B cell (primary cell): ENCODE data around the gene MRPL24. TPM values are rescaled to one million over a fixed set of nuclear protein-coding genes. Genes with fewer than 3 reads are reported as not detected.

Source experiments
- ATAC-seq: fragments of 200-7000 bp; cut with Tn5 transposase; one replicate; pipeline ENCODE4 v1.10.0; 2021; ENCODE audit warnings: low read depth, mild to moderate bottlenecking, moderate number of reproducible peaks, moderate library complexity
- CTCF ChIA-PET: fragments of 350-600 bp; sonication (Branson Sonifier 250); formaldehyde crosslinking; loops from one replicate; lab custom pipeline; 2021; ENCODE audit warnings: antibody characterized with exemption, inconsistent platforms; lab: Charles Lee
- POLR2A ChIA-PET: fragments of 350-600 bp; sonication (Branson Sonifier 250); formaldehyde crosslinking; loops from one replicate; lab custom pipeline; 2021; ENCODE audit warnings: antibody characterized with exemption; lab: Charles Lee
- DNase-seq: peaks from one replicate; pipeline ENCODE4 v3.0.0; 2013
- H2AFZ ChIP-seq: 2 replicates; pipeline ENCODE4 v1.6.1; 2012; ENCODE audit warnings: mild to moderate bottlenecking, low read depth, low read length; ENCODE audit not compliant: insufficient read depth, poor library complexity, severe bottlenecking
- H3K27ac ChIP-seq, 2 donors: 1 replicate in 1 of 2; 2 replicates in 1 of 2; pipeline ENCODE4 v1.5.1; 2012 to 2013; ENCODE audit warnings: low read length in 2 of 2, mild to moderate bottlenecking in 2 of 2, moderate library complexity in 1 of 2
- H3K27me3 ChIP-seq, 4 experiments: fragments of 200-600 bp in 1 of 4; sonication (generic) in 1 of 4; replicated peaks in 1 of 4; 1 replicate in 2 of 4; 2 replicates in 2 of 4; pipeline versions ENCODE4 v1.6.1 to v1.7.0; 2013 to 2016; ENCODE audit warnings: low read length in 3 of 4, mild to moderate bottlenecking in 2 of 4, mixed read lengths in 1 of 4, moderate library complexity in 1 of 4; ENCODE audit not compliant: insufficient read depth in 4 of 4, control insufficient read depth in 3 of 4; ENCODE audit errors: control extremely low read depth in 1 of 4
- H3K36me3 ChIP-seq, 2 experiments: replicated peaks in 1 of 2; 1 replicate in 1 of 2; 2 replicates in 1 of 2; pipeline versions ENCODE4 v1.6.1 to v1.7.1; 2013; ENCODE audit warnings: low read length in 1 of 2; ENCODE audit not compliant: insufficient read depth in 2 of 2, control insufficient read depth in 1 of 2; ENCODE audit errors: control extremely low read depth in 1 of 2, extremely low read depth in 1 of 2
- H3K4me1 ChIP-seq, 2 donors: fragments of 200-600 bp in 1 of 2; sonication (generic) in 1 of 2; 1 replicate in 1 of 2; 2 replicates in 1 of 2; pipeline versions ENCODE4 v1.5.1 to v1.6.1; 2013 to 2017; ENCODE audit warnings: low read length in 2 of 2; ENCODE audit not compliant: control insufficient read depth in 2 of 2, insufficient read depth in 2 of 2
- H3K4me2 ChIP-seq: replicated peaks from 2 replicates; pipeline ENCODE3; 2012; ENCODE audit warnings: mild to moderate bottlenecking, low read depth, low read length; ENCODE audit not compliant: poor library complexity, severe bottlenecking
- H3K4me3 ChIP-seq, 5 experiments: fragments of 200-600 bp in 1 of 5; sonication (generic) in 1 of 5; 1 replicate in 3 of 5; 2 replicates in 2 of 5; pipeline versions ENCODE4 v1.5.1 to v1.7.0; 2011 to 2016; ENCODE audit warnings: low read length in 4 of 5, mild to moderate bottlenecking in 4 of 5, low read depth in 2 of 5, control low read depth in 1 of 5, moderate library complexity in 1 of 5; ENCODE audit not compliant: insufficient read depth in 1 of 5; ENCODE audit errors: control extremely low read depth in 1 of 5, extremely low read depth in 1 of 5
- H3K79me2 ChIP-seq: fragments of 200-600 bp; sonication (generic); one replicate; pipeline ENCODE4 v1.6.0; 2016; ENCODE audit warnings: low read length; ENCODE audit not compliant: control insufficient read depth, insufficient read depth
- H3K9ac ChIP-seq: fragments of 200-600 bp; sonication (generic); 2 replicates; pipeline ENCODE4 v1.6.1; 2017; ENCODE audit warnings: mild to moderate bottlenecking, low read length, moderate library complexity
- H3K9me3 ChIP-seq, 3 donors: one replicate each; pipeline versions ENCODE4 v1.6.1 to v1.7.1; 2013; ENCODE audit warnings: low read length in 2 of 3; ENCODE audit not compliant: control insufficient read depth in 2 of 3, insufficient read depth in 1 of 3; ENCODE audit errors: control extremely low read depth in 1 of 3
- H4K20me1 ChIP-seq: 2 replicates; pipeline ENCODE4 v1.6.0; 2012; ENCODE audit warnings: mild to moderate bottlenecking, low read length; ENCODE audit not compliant: insufficient read depth, control insufficient read depth, poor library complexity, severe bottlenecking
- H3K27ac Mint-ChIP-seq: one replicate; pipeline ENCODE4 v1.8.0; 2021; ENCODE audit warnings: mixed read lengths
- H3K27me3 Mint-ChIP-seq: one replicate; pipeline ENCODE4 v1.8.0; 2021; ENCODE audit warnings: mixed read lengths
- H3K4me1 Mint-ChIP-seq: one replicate; pipeline ENCODE4 v1.8.0; 2021; ENCODE audit warnings: mixed read lengths
- H3K4me3 Mint-ChIP-seq: one replicate; pipeline ENCODE4 v1.8.0; 2021; ENCODE audit warnings: mixed read lengths
- H3K9me3 Mint-ChIP-seq: one replicate; pipeline ENCODE4 v1.8.0; 2022; ENCODE audit warnings: mixed read lengths; ENCODE audit not compliant: insufficient read depth
- CTCF ChIP-seq: fragments of 200-600 bp; IDR thresholded peaks from one replicate; pipeline ENCODE4 v1.8.0; 2022; ENCODE audit warnings: antibody characterized with exemption, mild to moderate bottlenecking
- EZH2 ChIP-seq: IDR thresholded peaks from 2 replicates; pipeline ENCODE4 v1.6.1; 2012; ENCODE audit warnings: borderline replicate concordance, low read depth, mild to moderate bottlenecking, moderate library complexity, low read length; ENCODE audit not compliant: insufficient read depth, poor library complexity, severe bottlenecking
- WGBS: methylation state at CpG from one replicate; pipeline ENCODE4 v1.1.5; 2013; ENCODE audit warnings: missing lambda C conversion rate; ENCODE audit not compliant: insufficient coverage; 5-methylcytosine and 5-hydroxymethylcytosine counted together
- intact Hi-C: fragments of 100-400 bp; cut with micrococcal nuclease; formaldehyde crosslinking; loops from one replicate; pipeline ENCODE4 v1.10.0; 2022
- polyA plus RNA-seq: library from polyadenylated mRNA; depleted of rRNA; stranded (reverse); fragments of >200 nt; gene quantifications from 2 replicates; pipeline ENCODE4 v1.2.3, GENCODE V29; 2012
- total RNA-seq, 2 donors: library from RNA; stranded (reverse); fragments of 120-200 nt in 1 of 2; gene quantifications; 1 replicate in 1 of 2; 2 replicates in 1 of 2; pipeline versions ENCODE4 v1.2.3 to v1.2.4, GENCODE V29; 2013 to 2022

The MRPL24 gene
- total and polyA plus RNA-seq, 2 donors (not counting 1 experiment from before 2014, with no cell fraction given) = 34.6 to 39.4 TPM

GRCh38 chr1:156691191-156691590, 49.7 kb downstream of the MRPL24 start:
- peaks cover 43% of the 10 kb centered on the region for H3K27me3 Mint-ChIP-seq
- Histone ChIP-seq H4K20me1 (no peaks in the 10 kb centered on the region), H3K4me1 (peaks cover 11 to 21% of the 10 kb centered on the region in 2 donors), H3K4me3 (no peak overlapping the region), H3K9ac (no peak overlapping the region), H3K27me3 (peaks cover 0 to 62% (median 32%) of the 10 kb centered on the region in 4 experiments), H3K79me2 (no peaks in the 10 kb centered on the region), H3K36me3 (no peaks in the 10 kb centered on the region), H3K4me2 (no peak overlapping the region), H3K27ac (no peak overlapping the region), H2AFZ (no peak overlapping the region), H3K9me3 (peaks cover 0 to 3% (median 0%) of the 10 kb centered on the region in 3 donors)
- POLR2A ChIA-PET = no interaction called here
- CTCF ChIA-PET = interaction anchor here (0.6 to 7.0 kb wide), 11 partner anchors 8 to 465 kb away, joined by 3 to 245 read pairs (median 16); partner anchors contain the start of genes CRABP2, ISG20L2, METTL25B and NES
- no peaks in the 10 kb centered on the region for H3K9me3 Mint-ChIP-seq
- intact Hi-C loops = no loop called here
- 54% methylated on average over 6 of the region's 10 CpGs for WGBS
- DNase-seq (no peak), ATAC-seq (no peak)
- H3K27ac Mint-ChIP-seq = no peak overlapping the region
- H3K4me3 Mint-ChIP-seq = no peak overlapping the region
- peaks cover 16% of the 10 kb centered on the region for H3K4me1 Mint-ChIP-seq
- TF ChIP-seq CTCF = no peak

DNA sequence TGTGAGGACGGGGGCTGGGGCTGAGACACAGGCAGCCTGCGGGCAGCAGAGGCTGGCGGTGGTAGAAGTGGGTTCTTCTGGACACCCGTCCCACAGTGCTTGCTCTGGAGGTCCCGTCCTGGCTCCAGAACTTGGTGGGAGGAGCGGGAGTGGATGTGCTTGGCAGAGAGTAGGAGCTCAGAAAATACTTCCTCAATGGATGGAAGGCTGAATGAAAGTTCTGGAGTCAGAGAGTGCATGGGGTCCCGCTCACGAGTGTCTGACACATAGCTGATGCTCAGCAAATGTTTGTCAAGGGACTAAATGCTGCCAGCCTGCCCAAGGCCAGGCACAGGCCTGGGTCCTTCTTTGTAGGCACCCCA, 50.2 kb downstream of the MRPL24 start:
- H3K79me2 ChIP-seq = no peaks in the 10 kb centered on the region
- no peak for DNase-seq
- ChIA-PET CTCF (interaction anchor here (0.8 to 7.0 kb wide), 23 partner anchors 11 to 465 kb away, joined by 3 to 245 read pairs (median 8); partner anchors contain the start of genes CRABP2, HAPLN2, ISG20L2 and METTL25B), POLR2A (no interaction called here)
- Mint-ChIP-seq H3K4me1 (peaks cover 16% of the 10 kb centered on the region), H3K9me3 (no peaks in the 10 kb centered on the region), H3K27me3 (peaks cover 44% of the 10 kb centered on the region), H3K4me3 (no peak overlapping the region), H3K27ac (no peak overlapping the region)
- no peak overlapping the region for H3K4me3 ChIP-seq
- H3K27ac ChIP-seq = no peak overlapping the region
- ATAC-seq = no peak
- no peak overlapping the region for H3K9ac ChIP-seq
- TF ChIP-seq CTCF = no peak
- no peak for TF ChIP-seq EZH2
- peaks cover 0 to 62% (median 32%) of the 10 kb centered on the region in 4 experiments for H3K27me3 ChIP-seq
- H2AFZ ChIP-seq = no peak overlapping the region
- WGBS = 61% methylated on average over 8 of the region's 8 CpGs
- H3K4me2 ChIP-seq = no peak overlapping the region
- peaks cover 0 to 3% (median 0%) of the 10 kb centered on the region in 3 donors for H3K9me3 ChIP-seq
- peaks cover 11 to 21% of the 10 kb centered on the region in 2 donors for H3K4me1 ChIP-seq
- H3K36me3 ChIP-seq = no peaks in the 10 kb centered on the region
- H4K20me1 ChIP-seq = no peaks in the 10 kb centered on the region
- intact Hi-C loops = no loop called here
